ENCODE results near the gene CDH13.

The CDH13 gene

DNA sequence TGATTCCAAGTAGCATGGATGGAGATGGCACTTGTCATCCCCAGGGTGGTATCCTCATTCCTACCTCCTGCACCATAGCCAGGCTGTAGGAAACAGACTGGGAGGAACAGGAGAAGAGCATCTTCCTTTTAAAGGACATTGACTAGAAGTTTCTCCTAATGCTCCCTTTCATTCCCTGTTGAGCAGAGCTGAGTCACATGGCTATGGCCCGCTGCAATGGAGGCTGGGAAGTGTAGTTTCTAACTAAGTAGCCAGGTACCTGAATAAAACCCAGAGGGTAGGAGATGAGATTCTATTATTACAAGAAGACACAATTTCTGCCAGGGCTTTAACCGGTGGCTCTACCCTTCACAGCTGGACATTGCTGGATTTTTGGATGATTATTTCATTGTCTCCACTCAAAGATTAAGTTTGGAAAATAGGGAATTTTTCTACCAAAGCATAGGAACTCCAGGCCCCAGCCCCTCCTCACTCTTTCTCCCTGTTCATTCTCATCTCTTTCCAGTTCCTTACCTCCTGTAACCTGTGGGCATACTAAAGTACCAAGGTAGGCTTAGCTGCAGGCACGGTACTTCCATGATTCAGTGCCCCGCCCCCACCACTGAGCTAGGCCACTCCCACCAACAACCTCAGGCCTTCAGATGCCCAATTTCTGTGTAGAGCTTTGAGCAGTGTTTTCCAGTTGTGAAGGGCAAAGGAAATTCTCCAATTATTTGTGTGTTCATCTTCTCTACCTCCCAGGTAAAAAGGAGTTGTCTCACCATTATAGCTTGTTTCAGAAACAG is 378.3 kb downstream of the CDH13 start:
- DNase-seq: no peak

GRCh38 chr16:83005653-83006160 is 378.9 kb downstream of the CDH13 start:
- Histone ChIP-seq H3K9me3 (ENCODE audit: severe bottlenecking) (no peaks in the 10 kb centered on the region), H3K36me3 (no peaks in the 10 kb centered on the region), H3K27ac (no peak overlapping the region), H3K27me3 (ENCODE audit: insufficient read depth, low read depth, severe bottlenecking) (no peaks in the 10 kb centered on the region), H3K4me3 (ENCODE audit: low read depth, low read length) (no peak overlapping the region)
- DNase-seq: no peak
- TF ChIP-seq, protein P1, sequence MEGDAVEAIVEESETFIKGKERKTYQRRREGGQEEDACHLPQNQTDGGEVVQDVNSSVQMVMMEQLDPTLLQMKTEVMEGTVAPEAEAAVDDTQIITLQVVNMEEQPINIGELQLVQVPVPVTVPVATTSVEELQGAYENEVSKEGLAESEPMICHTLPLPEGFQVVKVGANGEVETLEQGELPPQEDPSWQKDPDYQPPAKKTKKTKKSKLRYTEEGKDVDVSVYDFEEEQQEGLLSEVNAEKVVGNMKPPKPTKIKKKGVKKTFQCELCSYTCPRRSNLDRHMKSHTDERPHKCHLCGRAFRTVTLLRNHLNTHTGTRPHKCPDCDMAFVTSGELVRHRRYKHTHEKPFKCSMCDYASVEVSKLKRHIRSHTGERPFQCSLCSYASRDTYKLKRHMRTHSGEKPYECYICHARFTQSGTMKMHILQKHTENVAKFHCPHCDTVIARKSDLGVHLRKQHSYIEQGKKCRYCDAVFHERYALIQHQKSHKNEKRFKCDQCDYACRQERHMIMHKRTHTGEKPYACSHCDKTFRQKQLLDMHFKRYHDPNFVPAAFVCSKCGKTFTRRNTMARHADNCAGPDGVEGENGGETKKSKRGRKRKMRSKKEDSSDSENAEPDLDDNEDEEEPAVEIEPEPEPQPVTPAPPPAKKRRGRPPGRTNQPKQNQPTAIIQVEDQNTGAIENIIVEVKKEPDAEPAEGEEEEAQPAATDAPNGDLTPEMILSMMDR (IDR thresholded peaks at IDR 0.05; ENCODE audit: low read depth, low read length): no peak

More for the DNA sequence above, 378.3 kb downstream of the CDH13 start:
- no peaks in the 10 kb centered on the region for H3K36me3 ChIP-seq
- H3K27me3 ChIP-seq (ENCODE audit: insufficient read depth, low read depth, severe bottlenecking): no peaks in the 10 kb centered on the region
- H3K4me3 ChIP-seq (ENCODE audit: low read depth, low read length): no peak overlapping the region
- no peaks in the 10 kb centered on the region for H3K9me3 ChIP-seq (ENCODE audit: severe bottlenecking)
- H3K27ac ChIP-seq: no peak overlapping the region
- TF ChIP-seq, protein P1 (IDR thresholded peaks at IDR 0.05; ENCODE audit: low read depth, low read length): no peak

DNA sequence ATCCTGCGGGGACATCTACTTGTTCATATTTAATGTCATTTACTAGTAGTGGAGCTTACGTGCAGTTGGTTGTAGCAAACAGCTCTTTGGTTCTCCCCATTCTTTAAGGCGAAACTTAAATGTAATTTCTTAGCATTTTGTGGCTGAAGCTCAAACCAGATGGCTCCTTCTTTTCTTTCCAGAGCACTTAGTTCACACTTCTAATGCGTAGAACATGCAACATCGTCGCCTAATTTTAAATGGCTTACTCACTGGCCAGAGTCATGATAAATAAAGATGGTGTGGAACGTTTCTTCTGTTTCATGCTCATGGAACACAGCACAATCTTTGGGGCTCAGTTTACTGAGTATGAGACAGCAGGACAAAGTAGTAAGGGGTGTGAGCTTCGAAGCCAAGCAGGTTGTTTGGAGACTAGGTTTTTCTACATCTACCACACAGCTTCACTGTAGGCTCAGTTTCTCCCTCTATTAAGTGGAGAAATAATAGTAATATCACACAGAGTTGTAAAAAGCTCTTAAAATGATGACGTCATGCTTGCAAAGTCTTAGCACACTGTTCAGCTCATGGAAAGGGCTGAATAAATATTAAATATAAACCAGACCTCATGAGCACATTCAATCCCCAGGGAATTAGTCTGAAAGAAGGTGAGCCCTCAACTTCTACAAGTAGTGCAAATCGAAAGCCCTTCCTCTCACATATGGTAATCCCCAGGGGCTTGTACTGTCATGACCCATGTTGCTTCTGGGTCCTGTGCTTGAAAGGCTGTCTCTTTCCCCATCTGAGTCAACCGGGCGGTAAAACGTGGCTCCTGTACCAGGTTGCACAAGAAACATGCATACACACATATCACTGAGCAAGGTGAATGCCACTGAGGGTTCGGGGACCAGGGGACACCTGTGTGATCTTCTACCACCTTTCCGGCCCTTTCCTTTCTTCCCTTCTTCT is 384.3 kb downstream of the CDH13 start:
- Histone ChIP-seq H3K4me3 (ENCODE audit: low read depth, low read length) (no peak overlapping the region), H3K27me3 (ENCODE audit: insufficient read depth, low read depth, severe bottlenecking) (no peaks in the 10 kb centered on the region), H3K9me3 (ENCODE audit: severe bottlenecking) (no peaks in the 10 kb centered on the region), H3K27ac (no peak overlapping the region), H3K36me3 (no peaks in the 10 kb centered on the region)
- TF ChIP-seq, protein P1 (IDR thresholded peaks at IDR 0.05; ENCODE audit: low read depth, low read length): no peak
- DNase-seq: no peak

GRCh38 chr16:83011939-83012338 is 385.2 kb downstream of the CDH13 start:
- H3K4me3 ChIP-seq (ENCODE audit: low read depth, low read length): no peak overlapping the region
- H3K27ac ChIP-seq: no peak overlapping the region
- no peaks in the 10 kb centered on the region for H3K9me3 ChIP-seq (ENCODE audit: severe bottlenecking)
- no peaks in the 10 kb centered on the region for H3K36me3 ChIP-seq
- TF ChIP-seq, protein P1 (IDR thresholded peaks at IDR 0.05; ENCODE audit: low read depth, low read length): no peak
- H3K27me3 ChIP-seq (ENCODE audit: insufficient read depth, low read depth, severe bottlenecking): no peaks in the 10 kb centered on the region
- DNase-seq: no peak

- TF ChIP-seq, protein P1 (IDR thresholded peaks at IDR 0.05; ENCODE audit: low read depth, low read length): no peak
- Histone ChIP-seq H3K9me3 (ENCODE audit: severe bottlenecking) (no peaks in the 10 kb centered on the region), H3K36me3 (no peaks in the 10 kb centered on the region), H3K4me3 (ENCODE audit: low read depth, low read length) (no peak overlapping the region), H3K27ac (no peak overlapping the region), H3K27me3 (ENCODE audit: insufficient read depth, low read depth, severe bottlenecking) (no peaks in the 10 kb centered on the region)
- no peak for DNase-seq
Observed at GRCh38 chr16:83013071-83013470, 386.3 kb downstream of the CDH13 start.
